ENCODE results near the gene TMEM150B. TPM values are rescaled to one million over a fixed set of nuclear protein-coding genes. Genes with fewer than 3 reads are reported as not detected.

Gene TMEM150B
- total and polyA plus RNA-seq, 2 of the 13 experiments (the other 11 are each of a cell fraction or from before 2014, with no cell fraction given), result 1.3 to 1.8 TPM

GRCh38 chr19:55301459-55302317 lies 23.5 kb downstream of the TMEM150B start (continued):
- TF ChIP-seq NFKBIZ (CRISPR knock-in tag; IDR thresholded peaks at IDR 0.05), result no peak
- TF ChIP-seq LCORL (IDR thresholded peaks at IDR 0.05), result no peak
- TF ChIP-seq LCORL (CRISPR knock-in tag; IDR thresholded peaks at IDR 0.05), result peak; percentile 35; the same call in 1 of the 2 replicates
- TF ChIP-seq ZNF484 (CRISPR knock-in tag; IDR thresholded peaks at IDR 0.05; ENCODE audit: borderline replicate concordance, low read depth), result no peak
- no peak for TF ChIP-seq SP2 (CRISPR knock-in tag; IDR thresholded peaks at IDR 0.05)
- no peak for TF ChIP-seq ZEB1 (IDR thresholded peaks at IDR 0.05; ENCODE audit: insufficient replicate concordance, low read depth)
- no peak for TF ChIP-seq ZFP36L2 (CRISPR knock-in tag; IDR thresholded peaks at IDR 0.05)
- TF ChIP-seq TIGD3 (CRISPR knock-in tag; IDR thresholded peaks at IDR 0.05; ENCODE audit: borderline replicate concordance), result no peak
- no peak for TF ChIP-seq REL (CRISPR knock-in tag; conservative IDR thresholded peaks at IDR 0.05)
- TF ChIP-seq THAP11 (CRISPR knock-in tag; IDR thresholded peaks at IDR 0.05), result peak; percentile 77
- TF ChIP-seq SIX1 (CRISPR knock-in tag; IDR thresholded peaks at IDR 0.05; ENCODE audit: borderline replicate concordance), result no peak
- TF ChIP-seq U2AF1 (optimal IDR thresholded peaks at IDR 0.05; ENCODE audit: low read depth, low read length), result no peak
- TF ChIP-seq CREB1 (IDR thresholded peaks at IDR 0.05), result no peak
- no peak for TF ChIP-seq CREB1 (CRISPR knock-in tag; IDR thresholded peaks at IDR 0.05)
- TF ChIP-seq AKAP8 (CRISPR knock-in tag; IDR thresholded peaks at IDR 0.05), result no peak
- TF ChIP-seq, protein P1, sequence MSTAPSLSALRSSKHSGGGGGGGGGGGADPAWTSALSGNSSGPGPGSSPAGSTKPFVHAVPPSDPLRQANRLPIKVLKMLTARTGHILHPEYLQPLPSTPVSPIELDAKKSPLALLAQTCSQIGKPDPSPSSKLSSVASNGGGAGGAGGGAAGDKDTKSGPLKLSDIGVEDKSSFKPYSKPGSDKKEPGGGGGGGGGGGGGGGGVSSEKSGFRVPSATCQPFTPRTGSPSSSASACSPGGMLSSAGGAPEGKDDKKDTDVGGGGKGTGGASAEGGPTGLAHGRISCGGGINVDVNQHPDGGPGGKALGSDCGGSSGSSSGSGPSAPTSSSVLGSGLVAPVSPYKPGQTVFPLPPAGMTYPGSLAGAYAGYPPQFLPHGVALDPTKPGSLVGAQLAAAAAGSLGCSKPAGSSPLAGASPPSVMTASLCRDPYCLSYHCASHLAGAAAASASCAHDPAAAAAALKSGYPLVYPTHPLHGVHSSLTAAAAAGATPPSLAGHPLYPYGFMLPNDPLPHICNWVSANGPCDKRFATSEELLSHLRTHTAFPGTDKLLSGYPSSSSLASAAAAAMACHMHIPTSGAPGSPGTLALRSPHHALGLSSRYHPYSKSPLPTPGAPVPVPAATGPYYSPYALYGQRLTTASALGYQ (CRISPR knock-in tag; IDR thresholded peaks at IDR 0.05), result no peak
- TF ChIP-seq RFX1 (IDR thresholded peaks at IDR 0.05), result no peak
- peak; percentile 4; the same call in 1 of the 2 replicates for TF ChIP-seq ZNF33B (CRISPR knock-in tag; IDR thresholded peaks at IDR 0.05)
- TF ChIP-seq NBN (conservative IDR thresholded peaks at IDR 0.05), result no peak
- TF ChIP-seq, protein P2, sequence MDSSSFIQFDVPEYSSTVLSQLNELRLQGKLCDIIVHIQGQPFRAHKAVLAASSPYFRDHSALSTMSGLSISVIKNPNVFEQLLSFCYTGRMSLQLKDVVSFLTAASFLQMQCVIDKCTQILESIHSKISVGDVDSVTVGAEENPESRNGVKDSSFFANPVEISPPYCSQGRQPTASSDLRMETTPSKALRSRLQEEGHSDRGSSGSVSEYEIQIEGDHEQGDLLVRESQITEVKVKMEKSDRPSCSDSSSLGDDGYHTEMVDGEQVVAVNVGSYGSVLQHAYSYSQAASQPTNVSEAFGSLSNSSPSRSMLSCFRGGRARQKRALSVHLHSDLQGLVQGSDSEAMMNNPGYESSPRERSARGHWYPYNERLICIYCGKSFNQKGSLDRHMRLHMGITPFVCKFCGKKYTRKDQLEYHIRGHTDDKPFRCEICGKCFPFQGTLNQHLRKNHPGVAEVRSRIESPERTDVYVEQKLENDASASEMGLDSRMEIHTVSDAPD (CRISPR knock-in tag; IDR thresholded peaks at IDR 0.05), result no peak
- TF ChIP-seq, protein P3, sequence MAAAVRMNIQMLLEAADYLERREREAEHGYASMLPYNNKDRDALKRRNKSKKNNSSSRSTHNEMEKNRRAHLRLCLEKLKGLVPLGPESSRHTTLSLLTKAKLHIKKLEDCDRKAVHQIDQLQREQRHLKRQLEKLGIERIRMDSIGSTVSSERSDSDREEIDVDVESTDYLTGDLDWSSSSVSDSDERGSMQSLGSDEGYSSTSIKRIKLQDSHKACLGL (CRISPR knock-in tag; IDR thresholded peaks at IDR 0.05), result no peak
- no peak for TF ChIP-seq RBM22 (optimal IDR thresholded peaks at IDR 0.05; ENCODE audit: low read length)
- no peak for TF ChIP-seq SOX5 (CRISPR knock-in tag; IDR thresholded peaks at IDR 0.05; ENCODE audit: borderline replicate concordance)
- TF ChIP-seq, protein P4, sequence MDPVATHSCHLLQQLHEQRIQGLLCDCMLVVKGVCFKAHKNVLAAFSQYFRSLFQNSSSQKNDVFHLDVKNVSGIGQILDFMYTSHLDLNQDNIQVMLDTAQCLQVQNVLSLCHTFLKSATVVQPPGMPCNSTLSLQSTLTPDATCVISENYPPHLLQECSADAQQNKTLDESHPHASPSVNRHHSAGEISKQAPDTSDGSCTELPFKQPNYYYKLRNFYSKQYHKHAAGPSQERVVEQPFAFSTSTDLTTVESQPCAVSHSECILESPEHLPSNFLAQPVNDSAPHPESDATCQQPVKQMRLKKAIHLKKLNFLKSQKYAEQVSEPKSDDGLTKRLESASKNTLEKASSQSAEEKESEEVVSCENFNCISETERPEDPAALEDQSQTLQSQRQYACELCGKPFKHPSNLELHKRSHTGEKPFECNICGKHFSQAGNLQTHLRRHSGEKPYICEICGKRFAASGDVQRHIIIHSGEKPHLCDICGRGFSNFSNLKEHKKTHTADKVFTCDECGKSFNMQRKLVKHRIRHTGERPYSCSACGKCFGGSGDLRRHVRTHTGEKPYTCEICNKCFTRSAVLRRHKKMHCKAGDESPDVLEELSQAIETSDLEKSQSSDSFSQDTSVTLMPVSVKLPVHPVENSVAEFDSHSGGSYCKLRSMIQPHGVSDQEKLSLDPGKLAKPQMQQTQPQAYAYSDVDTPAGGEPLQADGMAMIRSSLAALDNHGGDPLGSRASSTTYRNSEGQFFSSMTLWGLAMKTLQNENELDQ (CRISPR knock-in tag; IDR thresholded peaks at IDR 0.05; ENCODE audit: borderline replicate concordance), result no peak
- no peak for TF ChIP-seq SNRNP70 (IDR thresholded peaks at IDR 0.05; ENCODE audit: low read depth, low read length)

Measured in HepG2 (cell line).